ENCODE data around the gene LRRTM4. TPM values are rescaled to one million over a fixed set of nuclear protein-coding genes. Genes with fewer than 3 reads are reported as not detected.

Gene LRRTM4
- total and polyA plus RNA-seq, 4 experiments from 2014 or later: not detected

DNA sequence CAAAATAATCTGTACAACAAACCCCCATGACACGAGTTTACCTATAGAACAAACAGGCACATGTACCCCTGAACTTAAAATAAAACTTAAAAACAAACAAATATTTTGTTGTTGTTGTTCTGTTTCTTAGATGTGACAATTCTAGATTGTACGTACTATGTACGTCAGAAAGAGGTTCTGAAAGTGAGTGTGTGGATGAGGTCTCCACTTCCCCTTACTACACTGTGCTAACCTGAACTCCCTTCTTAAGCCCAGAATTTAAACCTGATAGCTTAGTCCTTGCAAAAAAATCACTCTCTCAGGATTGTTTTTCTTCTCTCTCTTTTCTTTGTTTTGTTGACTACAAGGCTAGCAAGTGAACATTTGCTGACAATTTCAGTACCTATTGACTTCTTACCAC is 581.6 kb downstream of the LRRTM4 start:
- H3K36me3 ChIP-seq (ENCODE audit: insufficient read depth, low read length): no peaks in the 10 kb centered on the region
- ChIA-PET CTCF (ENCODE audit: partially characterized antibody) (no interaction called here), POLR2A (ENCODE audit: partially characterized antibody) (no interaction called here)
- Mint-ChIP-seq H3K4me3 (no peak overlapping the region), H3K36me3 (no peaks in the 10 kb centered on the region), H3K27me3 (no peaks in the 10 kb centered on the region), H3K27ac (no peak overlapping the region), H3K9me3 (peaks cover 5 to 36% (median 14%) of the 10 kb centered on the region in 8 donors), H3K4me1 (no peaks in the 10 kb centered on the region)
- H3K27me3 ChIP-seq (ENCODE audit: insufficient read depth, low read length): no peaks in the 10 kb centered on the region
- no peaks in the 10 kb centered on the region for H3K9me3 ChIP-seq (ENCODE audit: control insufficient read depth in 1 of 2, low read length in 2 of 2)
- H3K27ac ChIP-seq (ENCODE audit: low read depth, low read length): no peak overlapping the region
- H3K4me1 ChIP-seq (ENCODE audit: insufficient read depth, low read length): no peaks in the 10 kb centered on the region
- intact Hi-C loops (cut with micrococcal nuclease): no loop called here
- H3K4me3 ChIP-seq (ENCODE audit: low read length in 2 of 2): no peak overlapping the region
- DNase-seq: no peak

DNA sequence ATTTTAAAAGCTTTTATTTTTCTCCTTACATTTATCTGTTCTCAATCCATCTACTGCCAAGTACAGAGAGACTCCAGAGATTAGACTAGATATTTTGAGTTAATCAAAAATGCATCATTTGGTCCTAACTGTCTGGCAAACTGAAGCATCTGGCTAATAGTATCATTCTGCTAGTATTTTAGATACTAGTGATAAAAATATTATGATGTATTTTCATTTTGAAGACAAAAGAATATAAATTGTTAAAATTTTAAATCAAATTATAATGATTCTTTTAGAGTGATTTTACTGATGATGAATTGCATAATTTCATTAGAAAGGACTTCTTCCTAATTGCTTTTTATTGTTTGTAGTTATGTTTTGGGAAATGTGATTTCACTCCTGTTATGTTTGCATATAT is 584.0 kb downstream of the LRRTM4 start:
- Mint-ChIP-seq H3K4me1 (no peaks in the 10 kb centered on the region), H3K4me3 (no peak overlapping the region), H3K36me3 (no peaks in the 10 kb centered on the region), H3K9me3 (peaks cover 3 to 26% (median 11%) of the 10 kb centered on the region in 8 donors), H3K27ac (no peak overlapping the region), H3K27me3 (no peaks in the 10 kb centered on the region)
- POLR2A ChIA-PET (ENCODE audit: partially characterized antibody): no interaction called here
- no peaks in the 10 kb centered on the region for H3K9me3 ChIP-seq (ENCODE audit: control insufficient read depth in 1 of 2, low read length in 2 of 2)
- no peak overlapping the region for H3K27ac ChIP-seq (ENCODE audit: low read depth, low read length)
- no peaks in the 10 kb centered on the region for H3K36me3 ChIP-seq (ENCODE audit: insufficient read depth, low read length)
- no peaks in the 10 kb centered on the region for H3K27me3 ChIP-seq (ENCODE audit: insufficient read depth, low read length)
- DNase-seq: no peak
- H3K4me3 ChIP-seq (ENCODE audit: low read length in 2 of 2): no peak overlapping the region
- intact Hi-C loops (cut with micrococcal nuclease): no loop called here
- CTCF ChIA-PET (ENCODE audit: partially characterized antibody): no interaction called here
- H3K4me1 ChIP-seq (ENCODE audit: insufficient read depth, low read length): no peaks in the 10 kb centered on the region

DNA sequence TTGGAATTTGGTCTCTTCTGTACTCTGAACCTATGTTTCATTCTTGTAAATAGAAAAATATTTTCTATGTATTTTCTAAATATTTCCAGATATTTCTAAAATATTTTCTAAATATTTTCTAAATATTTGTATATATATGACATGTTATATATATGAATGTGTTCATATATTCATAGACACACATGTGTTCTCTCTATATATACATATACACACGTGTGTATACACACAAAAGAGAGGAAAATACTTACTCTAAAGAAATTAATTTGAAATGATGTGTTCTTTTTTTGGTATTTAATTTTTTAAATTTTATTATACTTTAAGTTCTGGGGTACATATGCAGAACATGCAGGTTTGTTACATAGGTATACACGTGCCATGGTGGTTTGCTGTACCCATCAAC is 589.6 kb downstream of the LRRTM4 start:
- no peaks in the 10 kb centered on the region for H3K9me3 ChIP-seq (ENCODE audit: control insufficient read depth in 1 of 2, low read length in 2 of 2)
- ChIA-PET POLR2A (ENCODE audit: partially characterized antibody) (no interaction called here), CTCF (ENCODE audit: partially characterized antibody) (no interaction called here)
- H3K27me3 ChIP-seq (ENCODE audit: insufficient read depth, low read length): no peaks in the 10 kb centered on the region
- Mint-ChIP-seq H3K36me3 (no peaks in the 10 kb centered on the region), H3K4me1 (no peaks in the 10 kb centered on the region), H3K27me3 (no peaks in the 10 kb centered on the region), H3K27ac (no peak overlapping the region), H3K9me3 (peaks cover 0 to 25% (median 9%) of the 10 kb centered on the region in 8 donors), H3K4me3 (no peak overlapping the region)
- no peak overlapping the region for H3K4me3 ChIP-seq (ENCODE audit: low read length in 2 of 2)
- intact Hi-C loops (cut with micrococcal nuclease): no loop called here
- H3K4me1 ChIP-seq (ENCODE audit: insufficient read depth, low read length): no peaks in the 10 kb centered on the region
- no peak for DNase-seq
- no peak overlapping the region for H3K27ac ChIP-seq (ENCODE audit: low read depth, low read length)
- H3K36me3 ChIP-seq (ENCODE audit: insufficient read depth, low read length): no peaks in the 10 kb centered on the region

DNA sequence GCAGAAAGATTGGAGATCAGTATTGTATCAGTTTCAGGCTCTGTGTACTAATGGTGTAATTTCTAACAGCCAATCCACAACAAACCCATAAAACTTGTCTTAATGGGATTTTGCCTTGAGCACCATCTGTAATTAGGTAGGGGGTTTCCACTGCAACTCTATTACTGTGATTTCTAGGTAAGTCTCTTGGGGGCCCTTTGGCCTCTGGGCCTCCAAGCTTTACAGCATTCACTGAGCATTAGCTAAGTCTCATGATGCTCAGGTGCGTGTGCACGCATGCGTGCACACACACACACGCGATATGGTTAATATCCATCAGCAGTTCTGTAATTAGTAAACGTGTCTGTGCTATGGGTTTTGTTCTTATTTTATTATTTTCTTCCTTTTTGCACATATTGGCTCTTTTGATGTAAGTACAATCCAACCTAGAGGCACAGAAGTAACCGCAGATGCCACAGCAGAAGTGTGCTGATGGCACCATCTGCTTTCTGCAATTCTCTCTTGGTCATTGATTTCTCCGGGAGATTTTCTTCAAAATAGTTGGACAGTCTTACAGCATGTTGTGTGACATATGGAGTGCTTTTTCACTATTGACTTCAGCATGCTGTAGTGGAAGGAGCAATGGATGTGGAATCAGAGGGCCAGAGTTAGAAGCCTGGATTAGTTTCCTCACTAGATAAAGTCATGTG is 592.0 kb downstream of the LRRTM4 start:
- no peak overlapping the region for H3K27ac ChIP-seq (ENCODE audit: low read depth, low read length)
- H3K9me3 Mint-ChIP-seq: peaks cover 0 to 21% (median 7%) of the 10 kb centered on the region in 8 donors
- no peak overlapping the region for H3K4me3 Mint-ChIP-seq
- intact Hi-C loops (cut with micrococcal nuclease): no loop called here
- no peak overlapping the region for H3K27ac Mint-ChIP-seq
- ChIA-PET POLR2A (ENCODE audit: partially characterized antibody) (no interaction called here), CTCF (ENCODE audit: partially characterized antibody) (no interaction called here)
- no peaks in the 10 kb centered on the region for H3K9me3 ChIP-seq (ENCODE audit: control insufficient read depth in 1 of 2, low read length in 2 of 2)
- H3K4me1 Mint-ChIP-seq: no peaks in the 10 kb centered on the region
- no peaks in the 10 kb centered on the region for H3K4me1 ChIP-seq (ENCODE audit: insufficient read depth, low read length)
- no peaks in the 10 kb centered on the region for H3K27me3 ChIP-seq (ENCODE audit: insufficient read depth, low read length)
- H3K36me3 ChIP-seq (ENCODE audit: insufficient read depth, low read length): no peaks in the 10 kb centered on the region
- no peaks in the 10 kb centered on the region for H3K27me3 Mint-ChIP-seq
- no peaks in the 10 kb centered on the region for H3K36me3 Mint-ChIP-seq
- no peak overlapping the region for H3K4me3 ChIP-seq (ENCODE audit: low read length in 2 of 2)
- no peak for DNase-seq

DNA sequence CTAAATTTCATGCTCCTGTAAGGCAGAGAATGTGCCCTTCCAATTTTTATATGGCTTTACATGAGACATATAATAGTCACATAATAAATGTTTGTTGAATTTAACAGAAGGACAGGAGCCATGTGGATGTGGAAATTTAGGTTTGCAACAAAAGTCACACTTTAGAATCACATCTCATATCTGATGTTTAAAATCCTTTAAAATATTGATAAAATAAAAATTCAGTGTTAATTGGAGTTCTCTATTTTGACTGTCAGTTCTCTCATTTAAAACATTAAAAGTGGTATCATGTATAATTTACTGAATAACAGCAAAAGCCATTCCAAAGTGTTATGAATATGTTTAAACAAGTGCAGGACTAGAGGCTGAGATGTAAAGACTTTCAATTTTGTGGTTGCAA is 594.1 kb downstream of the LRRTM4 start:
- no peak overlapping the region for H3K4me3 Mint-ChIP-seq
- ChIA-PET POLR2A (ENCODE audit: partially characterized antibody) (no interaction called here), CTCF (ENCODE audit: partially characterized antibody) (no interaction called here)

DNA sequence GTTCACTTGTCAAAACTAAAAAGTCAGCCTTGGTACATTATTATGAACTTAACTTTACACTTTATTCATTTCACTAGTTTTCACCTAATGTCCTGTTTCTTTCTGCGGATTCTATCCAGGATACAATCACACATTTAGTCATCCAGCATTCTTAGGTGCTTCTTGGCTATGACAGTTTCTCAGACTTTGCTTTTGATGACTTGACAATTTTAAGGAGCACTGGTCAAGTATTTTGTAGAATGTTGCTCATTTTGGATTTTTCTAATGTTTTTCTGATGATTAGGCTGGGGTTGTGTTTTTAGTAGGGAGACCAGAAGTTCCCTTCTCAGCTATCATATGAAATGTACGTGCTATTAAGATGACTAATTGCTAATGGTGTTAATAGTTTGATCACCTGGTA is 601.2 kb downstream of the LRRTM4 start:
- no peaks in the 10 kb centered on the region for H3K36me3 Mint-ChIP-seq
- H3K4me1 ChIP-seq (ENCODE audit: insufficient read depth, low read length): no peaks in the 10 kb centered on the region
- intact Hi-C loops (cut with micrococcal nuclease): no loop called here
- H3K27me3 Mint-ChIP-seq: no peaks in the 10 kb centered on the region
- ChIA-PET POLR2A (ENCODE audit: partially characterized antibody) (no interaction called here), CTCF (ENCODE audit: partially characterized antibody) (no interaction called here)
- no peaks in the 10 kb centered on the region for H3K27me3 ChIP-seq (ENCODE audit: insufficient read depth, low read length)
- no peak overlapping the region for H3K4me3 Mint-ChIP-seq
- peaks cover 3 to 30% (median 9%) of the 10 kb centered on the region in 8 donors for H3K9me3 Mint-ChIP-seq
- no peak overlapping the region for H3K27ac ChIP-seq (ENCODE audit: low read depth, low read length)
- H3K9me3 ChIP-seq (ENCODE audit: control insufficient read depth in 1 of 2, low read length in 2 of 2): peaks cover 0 to 3% of the 10 kb centered on the region in 2 donors
- no peaks in the 10 kb centered on the region for H3K4me1 Mint-ChIP-seq
- H3K4me3 ChIP-seq (ENCODE audit: low read length in 2 of 2): no peak overlapping the region
- H3K27ac Mint-ChIP-seq: no peak overlapping the region
- DNase-seq: no peak
- H3K36me3 ChIP-seq (ENCODE audit: insufficient read depth, low read length): no peaks in the 10 kb centered on the region

More for the DNA sequence above, 594.1 kb downstream of the LRRTM4 start:
- H3K4me3 ChIP-seq (ENCODE audit: low read length in 2 of 2): no peak overlapping the region
- H3K27me3 ChIP-seq (ENCODE audit: insufficient read depth, low read length): no peaks in the 10 kb centered on the region
- no peaks in the 10 kb centered on the region for H3K36me3 ChIP-seq (ENCODE audit: insufficient read depth, low read length)
- no peaks in the 10 kb centered on the region for H3K27me3 Mint-ChIP-seq
- intact Hi-C loops (cut with micrococcal nuclease): no loop called here
- H3K27ac ChIP-seq (ENCODE audit: low read depth, low read length): no peak overlapping the region
- H3K36me3 Mint-ChIP-seq: no peaks in the 10 kb centered on the region
- H3K4me1 Mint-ChIP-seq: no peaks in the 10 kb centered on the region
- no peaks in the 10 kb centered on the region for H3K4me1 ChIP-seq (ENCODE audit: insufficient read depth, low read length)
- H3K9me3 Mint-ChIP-seq: peaks cover 0 to 28% (median 10%) of the 10 kb centered on the region in 8 donors
- no peaks in the 10 kb centered on the region for H3K9me3 ChIP-seq (ENCODE audit: control insufficient read depth in 1 of 2, low read length in 2 of 2)
- no peak for DNase-seq
- H3K27ac Mint-ChIP-seq: no peak overlapping the region

DNA sequence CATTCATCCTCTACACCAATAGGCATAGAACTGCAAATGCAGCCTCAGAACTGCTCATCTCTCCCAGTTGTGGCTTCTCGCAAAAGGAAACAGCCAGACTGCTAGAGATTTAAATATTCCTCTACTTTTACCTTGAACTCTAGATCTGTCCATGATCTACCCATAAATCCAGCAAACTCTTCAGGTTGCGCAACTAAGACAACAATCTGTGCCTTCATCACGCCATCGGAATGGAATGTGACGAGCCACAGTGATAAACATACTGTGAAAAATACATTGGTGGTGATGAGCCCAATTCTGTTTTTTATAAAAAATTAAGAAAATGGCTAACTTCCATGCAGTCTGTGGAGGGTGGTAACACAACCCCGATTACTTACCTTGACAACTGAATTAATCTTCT is 626.7 kb downstream of the LRRTM4 start:
- peaks cover 0 to 18% (median 10%) of the 10 kb centered on the region in 8 donors for H3K9me3 Mint-ChIP-seq
- Histone ChIP-seq H3K36me3 (ENCODE audit: insufficient read depth, low read length) (no peaks in the 10 kb centered on the region), H3K27ac (ENCODE audit: low read depth, low read length) (no peak overlapping the region), H3K4me1 (ENCODE audit: insufficient read depth, low read length) (no peaks in the 10 kb centered on the region), H3K9me3 (ENCODE audit: control insufficient read depth in 1 of 2, low read length in 2 of 2) (no peaks in the 10 kb centered on the region), H3K27me3 (ENCODE audit: insufficient read depth, low read length) (no peaks in the 10 kb centered on the region), H3K4me3 (ENCODE audit: low read length in 2 of 2) (no peak overlapping the region)
- ChIA-PET CTCF (ENCODE audit: partially characterized antibody) (no interaction called here), POLR2A (ENCODE audit: partially characterized antibody) (no interaction called here)
- H3K4me3 Mint-ChIP-seq: no peak overlapping the region
- no peaks in the 10 kb centered on the region for H3K36me3 Mint-ChIP-seq
- no peaks in the 10 kb centered on the region for H3K4me1 Mint-ChIP-seq
- intact Hi-C loops (cut with micrococcal nuclease): no loop called here
- H3K27ac Mint-ChIP-seq: no peak overlapping the region
- no peaks in the 10 kb centered on the region for H3K27me3 Mint-ChIP-seq
- no peak for DNase-seq

DNA sequence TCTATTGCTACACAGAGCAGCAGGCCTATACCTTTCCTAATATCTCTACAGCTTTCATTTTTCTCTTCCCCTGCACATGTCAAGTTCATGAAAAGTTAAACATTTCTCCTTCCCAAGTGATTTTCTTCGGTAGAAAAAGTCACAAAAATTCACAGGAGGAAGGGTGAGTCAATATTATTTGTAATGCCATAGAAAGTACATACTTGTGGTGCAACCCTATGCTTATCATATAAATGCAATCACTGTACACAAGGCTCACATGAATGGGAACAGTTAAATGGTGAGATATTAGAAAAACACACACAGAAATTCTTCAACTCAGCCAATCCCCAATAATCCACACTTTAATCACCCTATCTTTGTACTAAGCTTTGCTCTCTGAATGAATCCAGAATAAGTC is 651.6 kb downstream of the LRRTM4 start:
- Histone ChIP-seq H3K27ac (ENCODE audit: low read depth, low read length) (no peak overlapping the region), H3K27me3 (ENCODE audit: insufficient read depth, low read length) (no peaks in the 10 kb centered on the region), H3K9me3 (ENCODE audit: control insufficient read depth in 1 of 2, low read length in 2 of 2) (no peaks in the 10 kb centered on the region), H3K4me1 (ENCODE audit: insufficient read depth, low read length) (no peaks in the 10 kb centered on the region), H3K4me3 (ENCODE audit: low read length in 2 of 2) (no peak overlapping the region), H3K36me3 (ENCODE audit: insufficient read depth, low read length) (no peaks in the 10 kb centered on the region)
- POLR2A ChIA-PET (ENCODE audit: partially characterized antibody): no interaction called here
- Mint-ChIP-seq H3K27me3 (no peaks in the 10 kb centered on the region), H3K27ac (no peak overlapping the region), H3K36me3 (no peaks in the 10 kb centered on the region), H3K4me1 (no peaks in the 10 kb centered on the region), H3K9me3 (peaks cover 2 to 21% (median 4%) of the 10 kb centered on the region in 8 donors), H3K4me3 (no peak overlapping the region)
- intact Hi-C loops (cut with micrococcal nuclease): no loop called here
- no peak for DNase-seq
- CTCF ChIA-PET (ENCODE audit: partially characterized antibody): no interaction called here

All from CD4-positive, alpha-beta memory T cell (primary cell).